ENCODE results near the gene AGBL5. TPM values are rescaled to one million over a fixed set of nuclear protein-coding genes. Genes with fewer than 3 reads are reported as not detected.
A peak's percentile ranks its signal among the peaks of the same experiment; 100 is the strongest.

AGBL5 gene
- total and polyA plus RNA-seq, 9 of the 15 experiments (the other 6 are each of a cell fraction or from before 2014, with no cell fraction given), result 3.3 to 52.7 (median 26.2) TPM

DNA sequence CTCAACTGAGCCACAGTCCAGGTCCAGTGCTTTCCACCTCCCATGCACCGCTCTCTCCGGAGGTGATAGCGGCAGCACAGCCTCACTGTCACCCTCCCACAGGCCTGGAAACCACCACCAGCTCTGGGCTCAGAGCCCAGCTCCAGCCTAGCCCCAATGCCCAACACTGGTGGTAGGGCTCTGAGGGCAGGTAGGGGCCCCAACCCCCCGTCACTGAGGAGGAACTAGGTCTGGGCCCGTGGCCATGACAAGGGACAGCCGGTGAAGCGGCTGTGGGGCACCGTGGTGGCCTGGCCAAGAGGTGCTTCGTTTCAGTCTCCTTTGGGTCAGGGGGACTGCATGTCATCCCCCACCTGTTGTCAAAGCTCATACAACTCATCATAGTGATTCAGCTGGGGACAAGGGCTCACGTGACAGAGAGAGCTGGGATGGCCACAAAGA lies 24.2 kb upstream of the AGBL5 start:
- no peak overlapping the region for H2AFZ ChIP-seq (ENCODE audit: low read depth, low read length)
- H3K9ac ChIP-seq (ENCODE audit: insufficient read depth in 1 of 2, low read depth in 2 of 2, low read length in 2 of 2), result peak overlapping the region in 1 of 2 experiments; percentile 62; a peak in 1 of 4 replicates
- no peak for DNase-seq (ENCODE audit: extremely low read depth in 1 of 4, low spot score in 3 of 4)
- FAIRE-seq, result no peak
- no peaks in the 10 kb centered on the region for H3K9me3 ChIP-seq (replicated peaks; ENCODE audit: control insufficient read depth, insufficient read depth, low read depth, low read length)
- H3K27ac ChIP-seq (ENCODE audit: extremely low read depth, low read depth, low read length), result no peak overlapping the region
- H3K4me2 ChIP-seq (ENCODE audit: insufficient read depth, low read length), result no peak overlapping the region
- H3K4me1 ChIP-seq (replicated peaks in 1 of 2; ENCODE audit: control insufficient read depth in 2 of 2, insufficient read depth in 2 of 2, low read length in 2 of 2), result peaks cover 10 to 40% of the 10 kb centered on the region in 2 experiments
- BruUV-seq (replicated peaks), result no TSS peak
- no peak for ATAC-seq
- TF ChIP-seq KDM4B (IDR thresholded peaks at IDR 0.05; ENCODE audit: borderline replicate concordance in 2 of 2, low read depth in 1 of 2) (no peak), ZNF282 (CRISPR knock-in tag; IDR thresholded peaks at IDR 0.05) (no peak), CBX8 (IDR thresholded peaks at IDR 0.05; ENCODE audit: borderline replicate concordance, extremely low read depth, low read depth, low read length, poor library complexity, severe bottlenecking) (no peak), POLR2G (IDR thresholded peaks at IDR 0.05; ENCODE audit: low read depth, low read length) (peak; percentile 65), RBFOX2 (IDR thresholded peaks at IDR 0.05; ENCODE audit: low read depth, low read length) (peak; percentile 47), ELF2 (CRISPR knock-in tag; IDR thresholded peaks at IDR 0.05) (no peak), MCM2 (IDR thresholded peaks at IDR 0.05; ENCODE audit: low read depth) (no peak), ELF1 (tag; IDR thresholded peaks at IDR 0.05) (no peak), RBM22 (IDR thresholded peaks at IDR 0.05; ENCODE audit: low read depth, low read length, poor library complexity, severe bottlenecking) (peak; percentile 77)
- TF ChIP-seq, protein P1, sequence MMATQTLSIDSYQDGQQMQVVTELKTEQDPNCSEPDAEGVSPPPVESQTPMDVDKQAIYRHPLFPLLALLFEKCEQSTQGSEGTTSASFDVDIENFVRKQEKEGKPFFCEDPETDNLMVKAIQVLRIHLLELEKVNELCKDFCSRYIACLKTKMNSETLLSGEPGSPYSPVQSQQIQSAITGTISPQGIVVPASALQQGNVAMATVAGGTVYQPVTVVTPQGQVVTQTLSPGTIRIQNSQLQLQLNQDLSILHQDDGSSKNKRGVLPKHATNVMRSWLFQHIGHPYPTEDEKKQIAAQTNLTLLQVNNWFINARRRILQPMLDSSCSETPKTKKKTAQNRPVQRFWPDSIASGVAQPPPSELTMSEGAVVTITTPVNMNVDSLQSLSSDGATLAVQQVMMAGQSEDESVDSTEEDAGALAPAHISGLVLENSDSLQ (IDR thresholded peaks at IDR 0.05), result no peak
- TF ChIP-seq, protein P2, sequence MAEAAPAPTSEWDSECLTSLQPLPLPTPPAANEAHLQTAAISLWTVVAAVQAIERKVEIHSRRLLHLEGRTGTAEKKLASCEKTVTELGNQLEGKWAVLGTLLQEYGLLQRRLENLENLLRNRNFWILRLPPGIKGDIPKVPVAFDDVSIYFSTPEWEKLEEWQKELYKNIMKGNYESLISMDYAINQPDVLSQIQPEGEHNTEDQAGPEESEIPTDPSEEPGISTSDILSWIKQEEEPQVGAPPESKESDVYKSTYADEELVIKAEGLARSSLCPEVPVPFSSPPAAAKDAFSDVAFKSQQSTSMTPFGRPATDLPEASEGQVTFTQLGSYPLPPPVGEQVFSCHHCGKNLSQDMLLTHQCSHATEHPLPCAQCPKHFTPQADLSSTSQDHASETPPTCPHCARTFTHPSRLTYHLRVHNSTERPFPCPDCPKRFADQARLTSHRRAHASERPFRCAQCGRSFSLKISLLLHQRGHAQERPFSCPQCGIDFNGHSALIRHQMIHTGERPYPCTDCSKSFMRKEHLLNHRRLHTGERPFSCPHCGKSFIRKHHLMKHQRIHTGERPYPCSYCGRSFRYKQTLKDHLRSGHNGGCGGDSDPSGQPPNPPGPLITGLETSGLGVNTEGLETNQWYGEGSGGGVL (CRISPR knock-in tag; IDR thresholded peaks at IDR 0.05), result no peak
- in situ Hi-C loops (cut with MboI) (no loop called here), intact Hi-C loops (cut with micrococcal nuclease) (no loop called here)
- 0 out of 2 replicates have a peak, but pooled peaks cover 7% of the 10 kb centered on the region for H4K20me1 ChIP-seq (replicated peaks; ENCODE audit: control insufficient read depth, insufficient read depth, low read length)
- ChIA-PET POLR2A (interaction anchor here (0.6 to 1.1 kb wide), 2 partner anchors 65 to 77 kb away, joined by 3 read pairs; no protein-coding TSS in a partner anchor), CTCF (ENCODE audit: low intra/inter-chr PET ratio) (no interaction called here)
- H3K4me3 ChIP-seq, result no peak overlapping the region
- peaks cover 78% of the 10 kb centered on the region for H3K36me3 ChIP-seq (ENCODE audit: control insufficient read depth, insufficient read depth, low read length)
- H3K27me3 ChIP-seq (ENCODE audit: control insufficient read depth in 2 of 2, insufficient read depth in 2 of 2, low read length in 2 of 2), result no peaks in the 10 kb centered on the region
- no peaks in the 10 kb centered on the region for H3K9me1 ChIP-seq (ENCODE audit: control insufficient read depth, insufficient read depth, low read length)
- 86% methylated on average over 10 of the region's 10 CpGs for WGBS (ENCODE audit: insufficient coverage, low coverage, missing lambda C conversion rate)
- H3K79me2 ChIP-seq (ENCODE audit: control insufficient read depth, insufficient read depth, low read length), result peaks cover 15% of the 10 kb centered on the region
